H1 (cell line): ENCODE data around the gene LBX1. TPM values are rescaled to one million over a fixed set of nuclear protein-coding genes. Genes with fewer than 3 reads are reported as not detected.
A peak's percentile ranks its signal among the peaks of the same experiment; 100 is the strongest.

Experiments
- BACH1 ChIP-seq: IDR thresholded peaks from 2 replicates; pipeline ENCODE4 v1.6.1; 2012; ENCODE audit warnings: low read length, improper control_type of control experiment
- BRCA1 ChIP-seq: IDR thresholded peaks from 2 replicates; pipeline ENCODE4 v1.6.1; 2012; ENCODE audit warnings: low read depth, low read length, improper control_type of control experiment
- CBX5 ChIP-seq: fragments of 300-800, 300-1000 bp; sonication (generic); IDR thresholded peaks from 2 replicates; pipeline ENCODE4 v1.7.1; 2016; ENCODE audit warnings: antibody characterized with exemption, low read length, low read depth
- E2F6 ChIP-seq: IDR thresholded peaks from 2 replicates; pipeline ENCODE4 v1.6.1; 2012; ENCODE audit warnings: inconsistent platforms
- GABPA ChIP-seq: IDR thresholded peaks from 2 replicates; pipeline ENCODE4 v1.6.1; 2011; ENCODE audit warnings: mild to moderate bottlenecking, low read length, moderate library complexity, borderline replicate concordance; ENCODE audit not compliant: insufficient read depth
- KDM5A ChIP-seq: fragments of 200-600 bp; IDR thresholded peaks from 2 replicates; pipeline ENCODE4 v1.7.1; 2012; ENCODE audit warnings: mild to moderate bottlenecking, low read length, inconsistent platforms, mixed read lengths
- SP1 ChIP-seq: IDR thresholded peaks from 2 replicates; pipeline ENCODE4 v1.6.1; 2011; ENCODE audit warnings: low read depth, low read length
- polyA plus RNA-seq, 7 experiments: library from polyadenylated mRNA; depleted of rRNA in 3 of 7; stranded (reverse) in 5 of 7; unstranded in 2 of 7; fragments of >200 nt in 5 of 7; fragments of 200-250 nt in 2 of 7; gene quantifications; 1 replicate in 5 of 7; 2 replicates in 1 of 7; 4 replicates in 1 of 7; pipeline versions ENCODE4 v1.2.1 to v1.2.3, GENCODE V29; 2011 to 2013; ENCODE audit warnings: missing spikeins in 2 of 7, mixed read lengths in 2 of 7
- total RNA-seq: library from RNA; stranded (reverse); fragmentation: NEBNext Ultra II Directional; extraction: Animal tissue kit (Norgen Biotek cat#: 25700); gene quantifications from 2 replicates; pipeline ENCODE4 v1.2.1, GENCODE V29; 2021

Gene LBX1
- total and polyA plus RNA-seq, 2 of the 8 experiments (the other 6 are each of a cell fraction or from before 2014, with no cell fraction given), result not detected

GRCh38 chr10:101214446-101215396, 14.5 kb downstream of the LBX1 start (continued):
- TF ChIP-seq KDM5A (no peak), SP1 (peak; percentile 28; the same call in 1 of the 2 replicates), CBX5 (no peak), E2F6 (no peak), BACH1 (no peak), BRCA1 (no peak), GABPA (no peak)
- TF ChIP-seq, all 59 proteins: peak for 8
